Breast epithelium (tissue), 3 donors: ENCODE results near the gene COL5A1.

Source experiments
- POLR2AphosphoS5 ChIP-seq, 3 donors: sonication (generic); formaldehyde crosslinking; IDR thresholded peaks; one replicate each; pipeline ENCODE4 v1.6.1; 2017; ENCODE audit warnings: antibody characterized with exemption in 3 of 3
- TF ChIP-seq, protein P1 (sequence below), 3 donors: fragments of 450-650 bp; IDR thresholded peaks; one replicate each; pipeline ENCODE4 v1.5.1; 2016 to 2017; ENCODE audit warnings: antibody characterized with exemption in 3 of 3, mild to moderate bottlenecking in 3 of 3, moderate library complexity in 3 of 3

DNA sequence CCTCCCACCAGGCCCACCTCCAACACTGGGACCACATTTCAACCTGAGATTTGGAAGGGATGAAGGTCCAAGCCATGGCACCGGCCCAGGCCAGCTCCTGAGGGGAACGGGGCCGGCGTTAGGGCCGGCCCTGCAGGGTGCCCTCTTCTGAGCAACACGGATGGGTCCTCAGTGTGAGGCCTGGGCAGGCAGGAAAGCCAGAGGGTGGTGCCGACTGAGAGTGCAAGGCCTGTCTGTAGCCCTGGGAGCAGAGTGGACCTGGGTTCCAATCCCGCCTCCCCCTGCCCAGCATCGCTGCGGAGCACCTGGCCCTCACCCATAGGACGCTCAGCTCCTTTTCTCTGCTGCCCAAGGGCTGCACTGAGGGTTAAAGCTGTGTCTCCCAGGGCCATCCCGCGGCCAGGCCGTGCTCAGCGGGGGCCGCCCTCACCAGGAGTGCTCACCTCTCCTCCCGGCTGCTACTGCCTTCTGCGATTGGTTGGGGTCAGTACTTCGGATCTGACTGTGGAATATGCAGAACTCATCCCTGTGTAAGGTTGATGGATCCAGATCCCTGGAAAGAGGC, 194.9 kb downstream of the COL5A1 start:
- TF ChIP-seq, protein P1, sequence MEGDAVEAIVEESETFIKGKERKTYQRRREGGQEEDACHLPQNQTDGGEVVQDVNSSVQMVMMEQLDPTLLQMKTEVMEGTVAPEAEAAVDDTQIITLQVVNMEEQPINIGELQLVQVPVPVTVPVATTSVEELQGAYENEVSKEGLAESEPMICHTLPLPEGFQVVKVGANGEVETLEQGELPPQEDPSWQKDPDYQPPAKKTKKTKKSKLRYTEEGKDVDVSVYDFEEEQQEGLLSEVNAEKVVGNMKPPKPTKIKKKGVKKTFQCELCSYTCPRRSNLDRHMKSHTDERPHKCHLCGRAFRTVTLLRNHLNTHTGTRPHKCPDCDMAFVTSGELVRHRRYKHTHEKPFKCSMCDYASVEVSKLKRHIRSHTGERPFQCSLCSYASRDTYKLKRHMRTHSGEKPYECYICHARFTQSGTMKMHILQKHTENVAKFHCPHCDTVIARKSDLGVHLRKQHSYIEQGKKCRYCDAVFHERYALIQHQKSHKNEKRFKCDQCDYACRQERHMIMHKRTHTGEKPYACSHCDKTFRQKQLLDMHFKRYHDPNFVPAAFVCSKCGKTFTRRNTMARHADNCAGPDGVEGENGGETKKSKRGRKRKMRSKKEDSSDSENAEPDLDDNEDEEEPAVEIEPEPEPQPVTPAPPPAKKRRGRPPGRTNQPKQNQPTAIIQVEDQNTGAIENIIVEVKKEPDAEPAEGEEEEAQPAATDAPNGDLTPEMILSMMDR (IDR thresholded peaks at IDR 0.05) = no peak
- TF ChIP-seq POLR2AphosphoS5 (IDR thresholded peaks at IDR 0.05) = no peak
